Activated CD8-positive, alpha-beta memory T cell treated with anti-CD3 and anti-CD28 coated beads for 36 hours (primary cell): ENCODE results near the gene UBE2N. TPM values are rescaled to one million over a fixed set of nuclear protein-coding genes. Genes with fewer than 3 reads are reported as not detected.

Experiments used
- CTCF ChIA-PET: fragments of 350-600 bp; sonication (Branson Sonifier 250); formaldehyde crosslinking; loops from one replicate; lab custom pipeline; 2021; ENCODE audit warnings: antibody characterized with exemption; lab: Charles Lee
- POLR2A ChIA-PET: fragments of 350-600 bp; sonication (Branson Sonifier 250); formaldehyde crosslinking; loops from one replicate; lab custom pipeline; 2021; ENCODE audit warnings: antibody characterized with exemption; lab: Charles Lee
- total RNA-seq, 2 experiments: library from RNA; stranded (reverse); gene quantifications; one replicate each; pipeline ENCODE4 v1.2.3, GENCODE V29; 2021

UBE2N gene, protein sequence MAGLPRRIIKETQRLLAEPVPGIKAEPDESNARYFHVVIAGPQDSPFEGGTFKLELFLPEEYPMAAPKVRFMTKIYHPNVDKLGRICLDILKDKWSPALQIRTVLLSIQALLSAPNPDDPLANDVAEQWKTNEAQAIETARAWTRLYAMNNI
- 100 to 1,000 TPM; 254 to 263 TPM for total RNA-seq

DNA sequence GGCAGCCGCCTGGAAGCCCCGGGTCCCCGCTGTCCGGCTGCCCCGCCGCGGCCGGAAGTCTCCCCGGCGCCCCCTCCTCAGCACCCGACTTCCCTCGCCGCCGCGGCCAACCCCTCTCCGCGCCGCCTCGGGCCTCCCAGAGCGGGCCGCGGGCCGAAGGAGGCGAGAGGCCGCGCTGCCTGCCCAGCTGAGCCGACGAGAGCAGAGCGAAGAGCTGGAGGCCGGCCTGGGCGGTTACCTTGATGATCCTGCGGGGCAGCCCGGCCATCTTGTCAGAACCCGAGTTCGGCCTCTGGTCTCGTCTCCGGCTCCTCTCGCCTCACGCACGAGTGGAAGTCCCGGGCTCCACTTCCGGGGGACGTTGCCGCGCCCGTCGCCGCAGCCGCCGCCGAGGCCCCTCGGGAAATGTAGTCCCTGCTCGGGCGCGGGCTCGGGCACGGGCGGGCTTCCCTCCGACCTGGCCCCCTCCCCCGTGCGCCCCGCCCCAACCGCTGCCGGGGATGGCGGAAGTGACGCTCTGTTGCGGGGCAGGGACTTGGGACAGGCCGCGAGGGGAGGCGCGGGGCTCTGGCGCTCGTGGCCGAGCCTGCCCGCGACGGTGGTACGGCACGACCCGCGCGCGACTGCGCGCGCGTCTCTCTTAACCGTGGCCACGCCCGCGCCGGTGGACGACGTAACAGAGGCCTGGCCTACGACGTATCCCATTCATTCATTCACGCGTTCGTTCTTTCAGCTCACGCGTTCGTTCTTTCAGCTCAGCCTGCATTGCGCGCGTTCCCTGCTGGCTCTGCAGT is at the start of gene UBE2N:
Gene UBE2N (minus strand): TSS at position 331 of the 794 bp plus-strand sequence. CDS start 63 bp downstream, at position 268.
- POLR2A ChIA-PET = interaction anchor here (0.6 to 1.6 kb wide), 4 partner anchors 15 to 149 kb away, joined by 4 to 11 read pairs (median 4); partner anchors contain the start of gene MRPL42
- CTCF ChIA-PET = interaction anchor here (0.9 to 1.7 kb wide), 3 partner anchors 18 to 659 kb away, joined by 3 read pairs; partner anchors contain the start of gene MRPL42

- ChIA-PET POLR2A (no interaction called here), CTCF (interaction anchor here (0.9 kb wide), 1 partner anchor 20 kb away, joined by 3 read pairs; no protein-coding TSS in a partner anchor)
Measured at GRCh38 chr12:93484315-93484981, 42.7 kb upstream of the UBE2N start.

GRCh38 chr12:93483151-93483807 is 41.5 kb upstream of the UBE2N start:
- POLR2A ChIA-PET = no interaction called here
- CTCF ChIA-PET = interaction anchor here (0.9 kb wide), 1 partner anchor 22 kb away, joined by 3 read pairs; no protein-coding TSS in a partner anchor

DNA sequence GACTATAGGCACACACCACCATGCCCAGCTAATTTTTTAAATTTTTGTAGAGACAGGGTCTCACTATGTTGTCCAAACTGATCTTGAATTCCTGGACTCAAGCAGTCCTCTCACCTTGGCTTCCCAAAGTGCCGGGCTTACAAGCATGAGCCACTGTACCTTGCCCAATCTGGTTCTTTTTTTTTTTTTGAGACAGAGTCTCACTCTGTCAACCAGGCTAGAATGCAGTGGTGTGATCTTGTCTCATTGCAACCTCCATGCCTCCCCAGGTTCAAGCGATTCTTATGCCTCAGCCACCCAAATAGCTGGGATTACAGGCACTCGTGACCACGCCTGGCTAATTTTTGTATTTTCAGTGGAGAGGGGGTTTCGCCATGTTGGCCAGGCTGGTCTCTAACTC is 41.0 kb upstream of the UBE2N start:
- POLR2A ChIA-PET = no interaction called here
- CTCF ChIA-PET = no interaction called here

GRCh38 chr12:93476555-93476954 is 34.8 kb upstream of the UBE2N start:
- POLR2A ChIA-PET = no interaction called here
- CTCF ChIA-PET = no interaction called here

- CTCF ChIA-PET = interaction anchor here (4.2 kb wide), 1 partner anchor 632 kb away, joined by 14 read pairs; no protein-coding TSS in a partner anchor
- POLR2A ChIA-PET = no interaction called here
Measured at GRCh38 chr12:93469386-93469785, 27.6 kb upstream of the UBE2N start.

DNA sequence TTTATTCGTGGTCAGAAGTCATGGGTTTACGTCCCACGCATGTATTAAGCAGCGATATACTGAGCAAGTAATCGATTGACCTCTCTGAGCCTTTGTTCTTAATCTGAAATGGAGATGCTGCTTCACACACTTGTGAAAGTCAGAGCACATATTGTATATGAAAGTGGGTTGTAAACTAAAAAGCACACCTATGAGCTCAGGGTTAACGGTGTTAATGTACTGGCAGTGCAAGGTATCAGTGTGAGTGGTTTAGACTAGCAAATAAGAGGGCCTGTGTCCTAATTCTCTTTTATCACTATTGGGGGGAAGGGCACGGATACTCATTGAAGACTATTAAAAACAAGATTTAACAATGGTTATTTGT is 26.2 kb upstream of the UBE2N start:
- CTCF ChIA-PET = interaction anchor here (0.6 to 4.2 kb wide), 4 partner anchors 25 to 634 kb away, joined by 3 to 14 read pairs (median 4); no protein-coding TSS in a partner anchor

GRCh38 chr12:93467351-93468007 is 25.7 kb upstream of the UBE2N start, which contains the start of gene MRPL42:
TSS of gene MRPL42 (plus strand) at chr12:93467514. CDS start at chr12:93469286, 1,772 bp downstream.
- POLR2A ChIA-PET = interaction anchor here (0.6 to 1.6 kb wide), 6 partner anchors 25 to 930 kb away, joined by 3 to 7 read pairs (median 4); partner anchors contain the start of gene UBE2N
- CTCF ChIA-PET = interaction anchor here (0.6 to 4.2 kb wide), 6 partner anchors 24 to 634 kb away, joined by 3 to 14 read pairs (median 3); partner anchors contain the start of gene UBE2N

More for the DNA sequence above, 26.2 kb upstream of the UBE2N start:
- POLR2A ChIA-PET = interaction anchor here (0.6 to 1.6 kb wide), 3 partner anchors 26 to 181 kb away, joined by 4 to 7 read pairs (median 5); partner anchors contain the start of gene UBE2N

GRCh38 chr12:93466625-93467350 is 25.0 kb upstream of the UBE2N start:
- POLR2A ChIA-PET = interaction anchor here (0.6 to 1.6 kb wide), 5 partner anchors 24 to 929 kb away, joined by 3 to 5 read pairs (median 4); partner anchors contain the start of gene UBE2N
- CTCF ChIA-PET = interaction anchor here (0.6 to 4.2 kb wide), 5 partner anchors 22 to 635 kb away, joined by 3 to 14 read pairs (median 3); partner anchors contain the start of gene UBE2N

DNA sequence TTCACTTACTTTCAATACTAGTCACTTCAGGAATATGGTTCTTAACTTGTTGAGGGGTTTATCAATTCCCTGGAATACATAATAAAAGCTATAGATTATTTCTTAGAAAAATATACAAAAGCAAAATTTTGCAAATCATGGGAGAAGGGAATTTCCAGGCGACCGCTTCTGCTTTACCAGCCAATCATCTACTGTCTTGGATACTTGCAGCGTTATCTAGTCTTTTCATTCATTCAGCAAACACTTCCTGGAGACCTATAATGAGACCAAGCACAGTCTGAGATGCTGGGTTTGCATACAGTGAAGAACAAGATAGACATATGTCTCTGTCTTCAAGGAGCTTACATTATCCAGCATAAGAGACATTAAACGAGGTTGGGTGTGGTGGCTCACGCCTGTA is 24.1 kb upstream of the UBE2N start:
- CTCF ChIA-PET = interaction anchor here (1.3 kb wide), 1 partner anchor 21 kb away, joined by 3 read pairs; no protein-coding TSS in a partner anchor

GRCh38 chr12:93461503-93461902 is 19.8 kb upstream of the UBE2N start:
- POLR2A ChIA-PET = no interaction called here
- CTCF ChIA-PET = no interaction called here

More for the DNA sequence above, 24.1 kb upstream of the UBE2N start:
- POLR2A ChIA-PET = no interaction called here

DNA sequence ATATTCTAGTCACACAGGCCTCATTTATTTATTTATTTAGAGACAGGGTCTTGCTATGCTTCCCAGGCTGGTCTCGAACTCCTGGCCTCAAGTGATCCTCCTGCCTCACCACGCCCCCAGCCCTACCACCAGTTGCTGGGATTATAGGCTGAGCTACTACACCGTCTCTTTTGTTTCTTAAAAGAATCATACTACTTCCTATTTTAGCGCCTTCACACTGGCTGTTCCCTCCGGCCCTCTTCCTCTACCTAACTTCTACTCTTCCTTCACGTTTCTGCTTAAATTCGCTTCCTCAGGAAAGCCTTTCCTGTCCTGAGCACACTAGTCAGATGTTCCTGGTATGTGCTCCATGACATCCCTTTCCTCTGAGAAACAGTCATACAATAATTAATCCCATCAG is 19.2 kb upstream of the UBE2N start:
- POLR2A ChIA-PET = no interaction called here
- CTCF ChIA-PET = no interaction called here

GRCh38 chr12:93460003-93460402 is 18.3 kb upstream of the UBE2N start:
- ChIA-PET CTCF (interaction anchor here (0.6 kb wide), 1 partner anchor 18 kb away, joined by 3 read pairs; the partner anchor contains the start of gene UBE2N), POLR2A (no interaction called here)

- ChIA-PET CTCF (no interaction called here), POLR2A (no interaction called here)
Measured at GRCh38 chr12:93459097-93459496, 17.4 kb upstream of the UBE2N start.

GRCh38 chr12:93456077-93456476 is 14.3 kb upstream of the UBE2N start:
- POLR2A ChIA-PET = no interaction called here
- CTCF ChIA-PET = no interaction called here

- ChIA-PET CTCF (interaction anchor here (0.6 kb wide), 1 partner anchor 106 kb away, joined by 4 read pairs; no protein-coding TSS in a partner anchor), POLR2A (no interaction called here)
Measured at GRCh38 chr12:93453633-93454032, 11.9 kb upstream of the UBE2N start.

DNA sequence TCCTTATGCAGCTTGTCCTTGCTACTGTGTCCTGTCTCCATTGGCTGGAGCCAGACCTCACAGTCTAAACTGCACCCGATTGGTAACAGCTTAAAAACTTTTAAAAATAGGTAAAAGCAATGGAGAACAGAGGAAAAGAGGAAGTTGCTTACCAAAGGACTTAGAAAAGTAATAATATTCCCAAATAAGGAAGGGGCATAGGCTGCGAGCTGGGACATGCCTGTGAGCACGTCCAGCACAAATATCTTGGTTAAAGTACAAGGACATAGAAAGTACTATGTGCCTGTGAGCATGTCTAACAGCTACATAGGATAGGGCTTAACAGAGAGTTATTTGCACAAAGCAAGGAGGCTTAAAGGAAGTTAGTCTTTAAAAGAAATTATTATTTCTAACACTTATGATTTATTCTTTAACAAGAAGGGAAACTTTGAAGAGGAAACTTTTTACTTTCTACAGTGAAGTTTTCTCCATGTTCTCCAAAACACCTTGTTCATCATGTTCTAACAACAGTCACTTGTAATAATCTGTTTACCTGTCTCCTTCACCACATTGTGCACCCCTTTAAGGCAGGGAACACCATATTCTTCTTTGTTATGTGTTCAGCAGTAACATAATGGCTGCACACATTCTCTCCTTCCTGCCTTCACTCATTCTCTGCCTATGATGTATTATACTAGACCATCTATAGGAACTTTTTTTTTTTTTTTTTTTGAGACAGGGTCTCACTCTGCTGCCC is 9.8 kb upstream of the UBE2N start:
- CTCF ChIA-PET = no interaction called here
- POLR2A ChIA-PET = no interaction called here
